ENCODE results near the gene MALT1.

Gene MALT1

GRCh38 chr18:58670404-58671110, 708 bp upstream of the MALT1 start:
- peaks cover 10 to 33% (median 12%) of the 10 kb centered on the region in 4 experiments for H3K4me1 ChIP-seq (ENCODE audit: control extremely low read depth in 1 of 4, control insufficient read depth in 4 of 4, insufficient read depth in 4 of 4, low read length in 3 of 4)
- peak in 2 of 3 donors; percentile 32 to 41 for DNase-seq
- POLR2A ChIA-PET: interaction anchor here (0.7 to 1.5 kb wide), 3 partner anchors 11 to 17 kb away, joined by 3 to 5 read pairs (median 3); no protein-coding TSS in a partner anchor

GRCh38 chr18:58671632-58672564, 633 bp downstream of the MALT1 start:
- H3K4me3 ChIP-seq (ENCODE audit: control insufficient read depth in 1 of 7, extremely low read depth in 1 of 7, insufficient read depth in 4 of 7, low read depth in 2 of 7, low read length in 6 of 7): peak overlapping the region; percentile 69 to 88 (median 74)
- WGBS (ENCODE audit: insufficient coverage): 0% methylated on average over 35 of the region's 64 CpGs
- peaks cover 10 to 33% (median 12%) of the 10 kb centered on the region in 4 experiments for H3K4me1 ChIP-seq (ENCODE audit: control extremely low read depth in 1 of 4, control insufficient read depth in 4 of 4, insufficient read depth in 4 of 4, low read length in 3 of 4)
- H3K9me3 ChIP-seq (ENCODE audit: control extremely low read depth in 1 of 5, control insufficient read depth in 4 of 5, insufficient read depth in 2 of 5, low read depth in 1 of 5, low read length in 4 of 5): no peaks in the 10 kb centered on the region
- H3K27ac ChIP-seq (ENCODE audit: insufficient read depth in 1 of 2, low read depth in 1 of 2, low read length in 2 of 2, poor library complexity in 1 of 2, severe bottlenecking in 2 of 2): peak overlapping the region; percentile 50 to 70
- CTCF ChIA-PET: interaction anchor here (0.6 to 4.6 kb wide), 12 partner anchors 10 to 391 kb away, joined by 3 to 29 read pairs (median 4); no protein-coding TSS in a partner anchor
- H3K27me3 ChIP-seq (replicated peaks in 2 of 5; ENCODE audit: control insufficient read depth in 4 of 5, insufficient read depth in 5 of 5, low read length in 4 of 5): no peaks in the 10 kb centered on the region
- H3K36me3 ChIP-seq (ENCODE audit: control insufficient read depth in 4 of 4, insufficient read depth in 4 of 4, low read length in 3 of 4): no peaks in the 10 kb centered on the region
- POLR2A ChIA-PET: interaction anchor here (0.7 to 1.5 kb wide), 3 partner anchors 14 to 92 kb away, joined by 3 to 5 read pairs (median 3); no protein-coding TSS in a partner anchor
- no peak for DNase-seq

More at GRCh38 chr18:58670404-58671110, 708 bp upstream of the MALT1 start:
- WGBS (ENCODE audit: insufficient coverage): 18% methylated on average over 18 of the region's 27 CpGs
- Histone ChIP-seq H3K4me3 (ENCODE audit: control insufficient read depth in 1 of 7, extremely low read depth in 1 of 7, insufficient read depth in 4 of 7, low read depth in 2 of 7, low read length in 6 of 7) (peak overlapping the region; percentile 11 to 87 (median 73)), H3K9me3 (ENCODE audit: control extremely low read depth in 1 of 5, control insufficient read depth in 4 of 5, insufficient read depth in 2 of 5, low read depth in 1 of 5, low read length in 4 of 5) (no peaks in the 10 kb centered on the region), H3K36me3 (ENCODE audit: control insufficient read depth in 4 of 4, insufficient read depth in 4 of 4, low read length in 3 of 4) (no peaks in the 10 kb centered on the region), H3K27ac (ENCODE audit: insufficient read depth in 1 of 2, low read depth in 1 of 2, low read length in 2 of 2, poor library complexity in 1 of 2, severe bottlenecking in 2 of 2) (no peak overlapping the region), H3K27me3 (replicated peaks in 2 of 5; ENCODE audit: control insufficient read depth in 4 of 5, insufficient read depth in 5 of 5, low read length in 4 of 5) (no peaks in the 10 kb centered on the region)
- CTCF ChIA-PET: interaction anchor here (0.9 to 4.6 kb wide), 11 partner anchors 10 to 141 kb away, joined by 3 to 29 read pairs (median 4); no protein-coding TSS in a partner anchor

GRCh38 chr18:58674159-58674558, 2.9 kb downstream of the MALT1 start:
- Histone ChIP-seq H3K27me3 (replicated peaks in 2 of 5; ENCODE audit: control insufficient read depth in 4 of 5, insufficient read depth in 5 of 5, low read length in 4 of 5) (no peaks in the 10 kb centered on the region), H3K4me3 (ENCODE audit: control insufficient read depth in 1 of 7, extremely low read depth in 1 of 7, insufficient read depth in 4 of 7, low read depth in 2 of 7, low read length in 6 of 7) (no peak overlapping the region), H3K36me3 (ENCODE audit: control insufficient read depth in 4 of 4, insufficient read depth in 4 of 4, low read length in 3 of 4) (no peaks in the 10 kb centered on the region), H3K9me3 (ENCODE audit: control extremely low read depth in 1 of 5, control insufficient read depth in 4 of 5, insufficient read depth in 2 of 5, low read depth in 1 of 5, low read length in 4 of 5) (no peaks in the 10 kb centered on the region), H3K4me1 (ENCODE audit: control extremely low read depth in 1 of 4, control insufficient read depth in 4 of 4, insufficient read depth in 4 of 4, low read length in 3 of 4) (peaks cover 10 to 25% (median 12%) of the 10 kb centered on the region in 4 experiments), H3K27ac (ENCODE audit: insufficient read depth in 1 of 2, low read depth in 1 of 2, low read length in 2 of 2, poor library complexity in 1 of 2, severe bottlenecking in 2 of 2) (no peak overlapping the region)
- no peak for DNase-seq
- 100% methylated on average over 5 of the region's 5 CpGs for WGBS (ENCODE audit: insufficient coverage)
- CTCF ChIA-PET: interaction anchor here (1.0 to 1.4 kb wide), 3 partner anchors 9 to 90 kb away, joined by 3 to 5 read pairs (median 3); no protein-coding TSS in a partner anchor
- POLR2A ChIA-PET: no interaction called here

DNA sequence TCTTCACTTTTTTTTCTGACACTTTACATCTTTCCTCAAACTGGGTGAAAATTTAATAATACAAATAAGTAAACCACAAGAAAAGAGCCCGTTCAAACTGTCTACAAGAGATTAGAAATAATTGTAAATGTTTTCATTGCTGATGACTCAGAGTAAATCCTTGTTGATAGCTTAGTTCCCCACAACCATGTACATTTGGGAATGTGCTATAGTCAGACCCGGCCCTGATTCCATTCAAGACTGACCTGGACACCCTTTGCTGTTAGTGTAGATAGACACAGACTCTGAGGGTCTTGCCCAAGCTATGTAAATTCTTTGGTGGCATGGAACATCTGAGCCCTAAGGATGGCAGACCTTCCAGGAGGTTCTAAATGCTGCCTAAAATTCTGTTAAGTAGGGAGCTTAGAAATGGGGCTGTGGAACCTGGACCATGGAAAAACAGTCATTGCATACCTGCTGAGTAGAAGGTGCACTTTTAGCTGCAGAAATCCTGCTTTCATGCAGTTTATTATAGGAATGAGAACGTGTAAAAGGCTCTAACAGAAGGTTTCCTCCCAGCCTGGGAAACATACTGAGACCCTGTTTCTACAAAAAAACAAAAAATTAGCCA, 3.7 kb downstream of the MALT1 start:
- DNase-seq: no peak

DNA sequence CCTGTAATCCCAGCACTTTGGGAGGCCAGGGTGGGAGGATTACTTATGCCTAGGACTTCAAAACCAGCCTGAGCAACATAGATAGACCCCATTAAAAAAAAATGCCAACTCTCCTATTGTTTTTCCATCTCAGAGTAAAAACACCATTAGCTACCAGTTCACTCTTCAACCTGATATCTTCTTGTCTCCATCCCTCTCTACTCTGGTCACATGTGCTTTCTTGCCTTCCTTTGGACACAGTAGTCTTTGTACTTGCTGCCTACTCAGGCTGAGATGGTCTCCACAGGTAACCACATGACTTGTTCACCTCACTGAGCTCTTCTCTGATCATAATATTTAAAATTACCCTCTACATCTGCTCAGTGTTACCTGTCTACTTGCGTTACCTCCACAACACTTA, 5.0 kb downstream of the MALT1 start:
- WGBS (ENCODE audit: insufficient coverage): no CpG with 5 or more reads among the region's 1 CpG
- Histone ChIP-seq H3K36me3 (ENCODE audit: control insufficient read depth in 4 of 4, insufficient read depth in 4 of 4, low read length in 3 of 4) (peaks cover 0 to 2% (median 0%) of the 10 kb centered on the region in 4 experiments), H3K27me3 (replicated peaks in 2 of 5; ENCODE audit: control insufficient read depth in 4 of 5, insufficient read depth in 5 of 5, low read length in 4 of 5) (no peaks in the 10 kb centered on the region), H3K4me3 (ENCODE audit: control insufficient read depth in 1 of 7, extremely low read depth in 1 of 7, insufficient read depth in 4 of 7, low read depth in 2 of 7, low read length in 6 of 7) (no peak overlapping the region), H3K9me3 (ENCODE audit: control extremely low read depth in 1 of 5, control insufficient read depth in 4 of 5, insufficient read depth in 2 of 5, low read depth in 1 of 5, low read length in 4 of 5) (no peaks in the 10 kb centered on the region), H3K27ac (ENCODE audit: insufficient read depth in 1 of 2, low read depth in 1 of 2, low read length in 2 of 2, poor library complexity in 1 of 2, severe bottlenecking in 2 of 2) (no peak overlapping the region), H3K4me1 (ENCODE audit: control extremely low read depth in 1 of 4, control insufficient read depth in 4 of 4, insufficient read depth in 4 of 4, low read length in 3 of 4) (peaks cover 5 to 8% (median 5%) of the 10 kb centered on the region in 4 experiments)
- no peak for DNase-seq
- CTCF ChIA-PET: interaction anchor here (1.1 kb wide), 1 partner anchor 22 kb away, joined by 4 read pairs; no protein-coding TSS in a partner anchor
- POLR2A ChIA-PET: no interaction called here

More for the DNA sequence above, 3.7 kb downstream of the MALT1 start:
- POLR2A ChIA-PET: no interaction called here
- Histone ChIP-seq H3K27ac (ENCODE audit: insufficient read depth in 1 of 2, low read depth in 1 of 2, low read length in 2 of 2, poor library complexity in 1 of 2, severe bottlenecking in 2 of 2) (no peak overlapping the region), H3K9me3 (ENCODE audit: control extremely low read depth in 1 of 5, control insufficient read depth in 4 of 5, insufficient read depth in 2 of 5, low read depth in 1 of 5, low read length in 4 of 5) (no peaks in the 10 kb centered on the region), H3K36me3 (ENCODE audit: control insufficient read depth in 4 of 4, insufficient read depth in 4 of 4, low read length in 3 of 4) (no peaks in the 10 kb centered on the region), H3K27me3 (replicated peaks in 2 of 5; ENCODE audit: control insufficient read depth in 4 of 5, insufficient read depth in 5 of 5, low read length in 4 of 5) (no peaks in the 10 kb centered on the region), H3K4me1 (ENCODE audit: control extremely low read depth in 1 of 4, control insufficient read depth in 4 of 4, insufficient read depth in 4 of 4, low read length in 3 of 4) (peaks cover 10 to 17% (median 12%) of the 10 kb centered on the region in 4 experiments), H3K4me3 (ENCODE audit: control insufficient read depth in 1 of 7, extremely low read depth in 1 of 7, insufficient read depth in 4 of 7, low read depth in 2 of 7, low read length in 6 of 7) (no peak overlapping the region)
- CTCF ChIA-PET: interaction anchor here (1.0 to 1.4 kb wide), 4 partner anchors 10 to 89 kb away, joined by 3 to 5 read pairs (median 4); no protein-coding TSS in a partner anchor
- WGBS (ENCODE audit: insufficient coverage): 100% methylated on average over 2 of the region's 3 CpGs

GRCh38 chr18:58682429-58683069, 11.3 kb downstream of the MALT1 start:
- peak in 2 of 3 donors; percentile 36 to 45 for DNase-seq
- no peak overlapping the region for H3K4me3 ChIP-seq (ENCODE audit: control insufficient read depth in 1 of 7, extremely low read depth in 1 of 7, insufficient read depth in 4 of 7, low read depth in 2 of 7, low read length in 6 of 7)
- ChIA-PET CTCF (interaction anchor here (1.3 to 2.3 kb wide), 5 partner anchors 10 to 86 kb away, joined by 3 to 8 read pairs (median 4); partner anchors contain the start of gene MALT1), POLR2A (no interaction called here)
- H3K4me1 ChIP-seq (ENCODE audit: control extremely low read depth in 1 of 4, control insufficient read depth in 4 of 4, insufficient read depth in 4 of 4, low read length in 3 of 4): peaks cover 0 to 7% (median 5%) of the 10 kb centered on the region in 4 experiments
- H3K27me3 ChIP-seq (replicated peaks in 2 of 5; ENCODE audit: control insufficient read depth in 4 of 5, insufficient read depth in 5 of 5, low read length in 4 of 5): no peaks in the 10 kb centered on the region
- no peak overlapping the region for H3K27ac ChIP-seq (ENCODE audit: insufficient read depth in 1 of 2, low read depth in 1 of 2, low read length in 2 of 2, poor library complexity in 1 of 2, severe bottlenecking in 2 of 2)
- H3K36me3 ChIP-seq (ENCODE audit: control insufficient read depth in 4 of 4, insufficient read depth in 4 of 4, low read length in 3 of 4): peaks cover 0 to 9% (median 4%) of the 10 kb centered on the region in 4 experiments
- WGBS (ENCODE audit: insufficient coverage): 73% methylated on average over 5 of the region's 5 CpGs
- H3K9me3 ChIP-seq (ENCODE audit: control extremely low read depth in 1 of 5, control insufficient read depth in 4 of 5, insufficient read depth in 2 of 5, low read depth in 1 of 5, low read length in 4 of 5): no peaks in the 10 kb centered on the region
